NCI-H460 (cell line): Measurements from ENCODE around the gene OR10H1. TPM values are rescaled to one million over a fixed set of nuclear protein-coding genes. Genes with fewer than 3 reads are reported as not detected.
A peak's percentile ranks its signal among the peaks of the same experiment; 100 is the strongest.
"Not testable (repeated sequence)": the region's sequence is repeated elsewhere in the genome, so short reads cannot be mapped to it uniquely, and the experiment has no call there.

Source experiments
- DNase-seq: peaks from one replicate; pipeline ENCODE4 v3.0.0-alpha.2; 2016; ENCODE audit warnings: low read depth; ENCODE audit errors: extremely low read depth
- polyA plus RNA-seq: library from polyadenylated mRNA; depleted of rRNA; stranded (reverse); fragments of >200 nt; gene quantifications from 2 replicates; pipeline ENCODE4 v1.2.3, GENCODE V29; 2014; cell fraction: nucleus; rRNA removed
- total RNA-seq: library from RNA; depleted of rRNA; stranded (reverse); fragments of >200 nt; shearing (Covaris generic); gene quantifications from 2 replicates; pipeline ENCODE4 v1.2.3, GENCODE V29; 2014; rRNA removed

Gene OR10H1, protein sequence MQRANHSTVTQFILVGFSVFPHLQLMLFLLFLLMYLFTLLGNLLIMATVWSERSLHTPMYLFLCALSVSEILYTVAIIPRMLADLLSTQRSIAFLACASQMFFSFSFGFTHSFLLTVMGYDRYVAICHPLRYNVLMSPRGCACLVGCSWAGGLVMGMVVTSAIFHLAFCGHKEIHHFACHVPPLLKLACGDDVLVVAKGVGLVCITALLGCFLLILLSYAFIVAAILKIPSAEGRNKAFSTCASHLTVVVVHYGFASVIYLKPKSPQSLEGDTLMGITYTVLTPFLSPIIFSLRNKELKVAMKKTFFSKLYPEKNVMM
- total RNA-seq: not detected in 2 replicates
- polyA plus RNA-seq: not detected in 2 replicates

GRCh38 chr19:15815306-15815705 is at the start of gene OR10H1:
OR10H1 (minus strand) TSS chr19:15815664; CDS start chr19:15808037, 7,627 bp downstream.
- DNase-seq: no peak

DNA sequence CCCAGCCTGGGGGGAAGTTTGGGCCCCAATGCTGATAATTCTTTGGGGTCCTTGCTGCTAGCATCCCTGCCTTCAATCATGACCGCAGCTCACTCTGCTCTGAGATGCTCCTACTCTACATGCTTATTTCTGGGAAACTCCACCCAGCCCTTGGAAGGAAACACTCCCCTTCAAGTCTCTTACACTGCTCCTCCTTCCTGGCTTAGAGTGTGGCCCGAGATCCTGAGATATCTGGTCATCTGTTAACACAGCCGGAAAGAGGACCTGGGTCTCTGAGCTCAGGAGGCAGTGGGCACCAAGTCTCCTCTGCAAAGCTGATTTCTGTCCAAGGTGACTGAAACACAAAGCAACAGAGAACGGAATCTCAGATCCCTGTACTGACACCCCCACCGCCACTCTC is 49.4 kb upstream of the OR10H1 start:
- no peak for DNase-seq

GRCh38 chr19:15863272-15863671 is 47.8 kb upstream of the OR10H1 start:
- DNase-seq: no peak

DNA sequence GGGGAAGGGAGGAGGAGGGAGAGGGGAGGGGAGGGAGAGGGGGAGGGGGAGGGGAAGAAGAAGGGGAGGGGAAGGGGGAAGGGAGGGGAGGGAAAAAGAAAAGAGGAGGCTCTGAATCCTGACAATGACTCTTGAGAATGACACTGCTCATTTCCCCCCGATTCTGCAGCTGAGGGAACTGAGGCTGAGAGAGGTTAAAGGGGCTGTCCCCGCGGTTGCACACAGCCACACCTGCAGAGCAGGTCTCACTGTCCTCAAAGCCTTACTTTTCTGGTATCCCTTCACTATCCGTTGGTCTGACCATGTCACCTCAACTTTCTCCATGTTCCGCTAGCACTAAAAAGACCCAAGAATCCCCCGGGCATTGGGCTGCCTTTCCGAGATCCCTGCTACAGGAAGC is 47.0 kb upstream of the OR10H1 start:
- no peak for DNase-seq

GRCh38 chr19:15860522-15860921 is 45.1 kb upstream of the OR10H1 start:
- no peak for DNase-seq

DNA sequence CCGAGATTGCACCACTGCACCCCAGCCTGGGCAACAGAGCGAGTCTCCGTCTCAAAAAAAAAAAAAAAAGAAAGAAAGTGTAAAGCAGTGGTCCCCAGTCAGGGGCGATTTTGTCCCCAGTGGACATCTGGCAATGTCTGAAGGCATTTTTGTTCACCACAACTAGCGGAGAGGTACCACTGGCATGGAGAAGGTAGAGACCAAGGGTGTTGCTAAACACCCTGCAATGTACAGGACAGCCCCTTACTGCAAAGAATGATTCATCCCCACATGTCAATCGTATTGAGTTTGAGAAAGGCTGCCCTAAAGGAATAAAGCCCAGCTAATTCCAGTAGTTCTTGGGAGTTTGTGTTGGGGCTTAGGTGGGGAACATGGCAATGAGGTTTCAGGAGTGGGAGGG is 43.7 kb upstream of the OR10H1 start:
- DNase-seq: no peak

DNA sequence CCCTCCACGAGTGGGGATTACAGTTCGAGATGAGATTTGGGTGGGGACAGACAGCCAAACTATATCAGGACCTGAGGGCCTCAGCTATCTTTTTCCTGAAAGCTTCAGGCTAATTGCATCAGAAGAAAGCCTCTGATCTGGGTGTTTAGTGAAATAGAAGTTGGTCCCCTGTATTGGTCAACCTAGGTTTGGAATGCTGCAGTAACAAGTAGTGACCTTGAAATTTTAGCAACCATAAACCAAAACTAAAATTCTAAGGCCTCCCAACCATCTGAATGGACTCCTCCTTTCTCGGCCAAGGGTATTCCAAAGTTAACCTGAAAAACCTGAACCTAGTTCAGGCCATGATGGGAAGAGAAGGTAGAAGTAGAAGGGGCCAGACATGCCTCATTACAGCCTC is 34.9 kb upstream of the OR10H1 start:
- DNase-seq: no peak

- no peak for DNase-seq
These were observed 31.5 kb upstream of the OR10H1 start for GRCh38 chr19:15846923-15847322.

DNA sequence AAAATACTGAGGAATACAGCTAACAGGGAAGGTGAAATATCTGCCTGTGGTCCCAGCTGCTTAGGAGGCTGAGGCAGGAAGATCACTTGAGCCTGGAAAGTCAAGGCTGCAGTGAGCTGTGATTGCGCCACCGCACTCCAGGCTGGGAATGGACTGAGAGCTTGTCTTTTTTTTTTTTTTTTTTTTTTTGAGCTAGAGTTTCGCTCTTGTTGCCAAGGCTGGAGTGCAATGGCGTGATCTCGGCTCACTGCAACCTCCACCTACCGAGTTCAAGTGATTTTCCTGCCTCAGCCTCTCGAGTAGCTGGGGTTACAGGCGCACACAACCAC is 28.4 kb upstream of the OR10H1 start:
- not testable (repeated sequence) for DNase-seq

DNA sequence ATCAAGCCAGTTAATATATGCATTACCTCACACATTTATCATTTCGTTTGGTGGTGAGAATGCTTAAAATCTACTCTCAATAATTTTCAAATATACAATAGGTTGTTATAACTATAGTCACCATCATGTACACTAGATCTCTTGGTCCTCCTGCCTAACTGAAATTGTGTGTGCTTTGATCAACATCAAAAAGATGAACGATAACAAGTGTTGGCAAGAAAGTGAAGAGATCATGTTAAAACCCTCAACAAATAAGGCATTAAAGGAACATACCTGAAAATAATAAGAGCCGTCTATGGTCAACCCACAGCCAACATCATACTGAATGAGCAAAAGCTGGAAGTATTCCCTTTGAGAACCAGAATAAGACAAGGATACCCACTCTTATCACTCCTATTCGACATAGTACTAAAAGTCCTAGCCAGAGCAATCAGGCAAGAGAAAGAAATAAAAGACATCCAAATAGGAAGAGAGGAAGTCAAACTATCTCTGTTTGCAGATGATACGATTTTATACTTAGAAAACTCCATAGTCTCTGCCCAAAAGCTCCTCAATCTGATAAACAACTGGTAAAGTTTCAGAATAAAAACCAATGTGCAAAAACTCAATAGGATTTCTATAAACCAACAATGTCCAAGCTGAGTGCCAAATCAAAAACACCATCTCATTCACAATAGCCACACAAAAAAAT is 27.9 kb upstream of the OR10H1 start:
- no peak for DNase-seq

- no peak for DNase-seq
These were observed 26.6 kb upstream of the OR10H1 start for GRCh38 chr19:15841875-15842569.

DNA sequence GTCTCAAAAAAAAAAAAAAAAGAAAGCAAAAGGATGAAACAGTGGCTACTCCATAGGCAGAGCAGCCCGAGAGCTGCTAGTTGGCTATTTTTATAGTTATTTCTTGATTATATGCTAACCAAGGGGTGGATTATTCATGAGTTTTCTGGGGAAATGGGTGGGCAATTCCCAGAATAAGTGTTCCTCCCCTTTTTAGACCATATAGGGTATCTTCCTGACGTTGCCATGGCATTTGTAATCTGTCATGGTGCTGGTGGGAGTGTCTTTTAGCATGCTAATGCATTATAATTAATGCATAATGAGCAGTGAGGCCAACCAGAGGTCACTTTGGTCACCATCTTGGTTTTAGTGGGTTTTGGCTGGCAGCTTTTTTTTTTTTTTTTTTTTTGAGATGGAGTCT is 25.4 kb upstream of the OR10H1 start:
- no peak for DNase-seq

DNA sequence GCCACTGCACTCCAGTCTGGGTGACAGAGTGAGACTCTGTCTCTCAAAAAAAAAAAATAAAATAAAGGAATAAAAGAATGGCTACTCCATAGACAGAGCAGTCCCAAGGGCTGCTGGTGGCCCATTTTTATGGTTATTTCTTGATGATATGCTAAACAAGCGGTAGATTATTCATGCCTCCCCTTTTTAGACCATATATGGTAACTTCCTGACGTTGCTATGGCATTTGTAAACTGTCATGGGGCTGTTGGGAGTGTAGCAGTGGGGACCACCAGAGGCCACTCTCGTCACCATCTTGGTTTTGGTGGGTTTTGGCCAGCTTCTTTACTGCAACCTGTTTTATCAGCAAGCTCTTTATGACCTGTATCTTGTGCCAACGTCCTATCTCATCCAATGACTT is 24.4 kb upstream of the OR10H1 start:
- DNase-seq: not testable (repeated sequence)

DNA sequence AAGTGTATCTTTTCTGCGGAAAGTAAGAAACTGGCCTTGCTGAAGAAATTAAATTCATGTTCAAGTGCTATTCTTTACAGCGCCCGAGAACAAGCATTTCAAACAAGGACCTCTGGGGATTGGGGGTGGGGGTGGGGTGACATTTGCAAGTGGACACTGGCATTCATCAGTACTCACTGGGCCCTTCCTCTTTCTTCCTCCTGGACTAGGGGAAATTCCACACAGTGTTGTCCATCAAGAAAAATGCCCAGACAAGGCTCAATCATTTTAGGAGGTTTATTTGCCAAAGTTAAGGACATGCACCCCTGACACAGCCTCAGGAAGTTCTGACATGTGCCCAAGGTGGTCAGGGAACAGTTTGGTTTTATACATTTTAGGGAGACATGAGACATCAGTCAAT is 22.9 kb upstream of the OR10H1 start:
- DNase-seq: no peak

DNA sequence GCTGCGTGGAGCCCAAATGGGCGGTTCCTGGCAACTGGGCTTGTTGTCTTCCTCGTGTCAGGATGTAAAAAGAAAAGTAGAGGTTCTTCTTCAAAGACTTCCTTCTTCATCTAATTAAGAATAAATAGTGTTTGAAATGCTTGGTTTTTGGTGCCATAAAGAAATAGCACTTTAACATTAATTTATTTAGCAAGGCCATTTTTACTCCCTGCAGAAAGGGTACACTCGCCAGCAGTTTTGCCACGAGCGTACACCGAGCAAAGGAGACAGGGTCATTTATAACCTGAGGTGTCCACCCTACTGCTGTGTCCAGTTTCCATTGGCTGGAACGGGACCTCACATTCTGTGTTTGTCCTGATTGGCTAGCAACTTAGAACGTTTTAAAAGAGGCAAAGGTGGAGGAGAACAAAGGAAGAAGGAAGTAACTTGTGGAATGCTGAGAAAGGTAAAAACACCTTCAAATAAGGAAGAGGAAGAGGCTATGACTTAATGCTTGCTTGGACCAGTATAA is 21.8 kb upstream of the OR10H1 start:
- no peak for DNase-seq

- DNase-seq: peak; percentile 90
These were observed 21.1 kb upstream of the OR10H1 start for GRCh38 chr19:15836330-15837220.

- DNase-seq: not testable (repeated sequence)
These were observed 20.3 kb upstream of the OR10H1 start for GRCh38 chr19:15835565-15836329.

GRCh38 chr19:15834232-15834631 is 18.8 kb upstream of the OR10H1 start:
- DNase-seq: not testable (repeated sequence)

DNA sequence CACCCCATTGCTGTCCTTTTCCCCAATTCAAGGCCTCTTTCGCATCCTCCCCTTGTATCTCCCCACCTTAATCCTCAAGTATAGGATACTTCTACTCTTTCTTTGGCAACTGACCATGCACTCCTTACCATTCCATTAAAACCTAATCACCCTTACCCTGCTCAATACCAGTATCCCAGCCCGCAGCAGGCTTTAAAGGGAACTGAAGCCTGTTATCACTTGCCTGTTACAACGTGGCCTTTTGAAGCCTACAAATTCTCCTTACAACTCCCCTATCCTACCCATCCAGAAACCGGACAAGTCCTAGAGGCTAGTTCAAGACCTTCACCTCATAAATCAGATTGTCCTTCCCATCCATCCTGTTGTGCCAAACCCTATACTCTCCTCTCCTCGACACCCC is 16.2 kb upstream of the OR10H1 start:
- DNase-seq: no peak

GRCh38 chr19:15829786-15830185 is 14.3 kb upstream of the OR10H1 start:
- DNase-seq: no peak
